Ectodermal cell (in vitro differentiated cells): ENCODE results near the gene FCN3.
"Not testable (repeated sequence)": the region's sequence is repeated elsewhere in the genome, so short reads cannot be mapped to it uniquely, and the experiment has no call there.

Experiments used
- H3K27ac ChIP-seq: 2 replicates; pipeline ENCODE4 v1.7.0; 2013; ENCODE audit warnings: mild to moderate bottlenecking, low read depth, low read length; ENCODE audit not compliant: insufficient read depth, poor library complexity, severe bottlenecking
- H3K27me3 ChIP-seq: 2 replicates; pipeline ENCODE4 v1.7.0; 2013; ENCODE audit warnings: mild to moderate bottlenecking, low read length; ENCODE audit not compliant: insufficient read depth, control insufficient read depth, poor library complexity, severe bottlenecking
- H3K36me3 ChIP-seq: one replicate; pipeline ENCODE4 v1.7.0; 2013; ENCODE audit warnings: low read length; ENCODE audit not compliant: control insufficient read depth, insufficient read depth
- H3K4me1 ChIP-seq: one replicate; pipeline ENCODE4 v1.7.0; 2013; ENCODE audit warnings: low read length; ENCODE audit not compliant: control insufficient read depth, insufficient read depth
- H3K4me3 ChIP-seq: 2 replicates; pipeline ENCODE4 v1.7.0; 2013; ENCODE audit warnings: low read depth, low read length, control low read depth; ENCODE audit not compliant: insufficient read depth
- H3K9me3 ChIP-seq: 2 replicates; pipeline ENCODE4 v1.7.0; 2013; ENCODE audit warnings: mild to moderate bottlenecking, low read length, moderate library complexity; ENCODE audit not compliant: control insufficient read depth
- WGBS, 2 experiments: methylation state at CpG; one replicate each; pipeline ENCODE4 v1.1.7; 2013; ENCODE audit warnings: missing lambda C conversion rate in 2 of 2; 5-methylcytosine and 5-hydroxymethylcytosine counted together

The FCN3 gene

GRCh38 chr1:27392778-27393635 lies 18.4 kb upstream of the FCN3 start:
- Histone ChIP-seq H3K9me3 (no peaks in the 10 kb centered on the region), H3K27me3 (no peaks in the 10 kb centered on the region), H3K4me1 (peaks cover 10% of the 10 kb centered on the region), H3K4me3 (peak overlapping the region; percentile 61), H3K27ac (no peak overlapping the region), H3K36me3 (no peaks in the 10 kb centered on the region)
- 21% methylated on average over 30 of the region's 30 CpGs for WGBS, 2 experiments

- Histone ChIP-seq H3K27me3 (no peaks in the 10 kb centered on the region), H3K9me3 (no peaks in the 10 kb centered on the region), H3K4me1 (peaks cover 6% of the 10 kb centered on the region), H3K36me3 (no peaks in the 10 kb centered on the region), H3K27ac (no peak within 1 kb of the TSS), H3K4me3 (peak within 1 kb of the TSS; percentile 61)
- 5% methylated on average over 69 of the region's 69 CpGs for WGBS, 2 experiments
These were observed 17.6 kb upstream of the FCN3 start, which contains the start of gene GPR3 for GRCh38 chr1:27392096-27392777. TSS of gene GPR3 (plus strand) at chr1:27392622. CDS start at chr1:27393799, 1,177 bp downstream.

GRCh38 chr1:27391511-27392095 lies 17.0 kb upstream of the FCN3 start:
- H3K27me3 ChIP-seq: no peaks in the 10 kb centered on the region
- no peaks in the 10 kb centered on the region for H3K9me3 ChIP-seq
- no peak overlapping the region for H3K4me3 ChIP-seq
- H3K4me1 ChIP-seq: peaks cover 6% of the 10 kb centered on the region
- 48 to 54% methylated on average over 13 of the region's 13 CpGs for WGBS, 2 experiments
- H3K36me3 ChIP-seq: no peaks in the 10 kb centered on the region
- H3K27ac ChIP-seq: no peak overlapping the region

- H3K4me1 ChIP-seq: peaks cover 6% of the 10 kb centered on the region
- 39 to 44% methylated on average over 5 of the region's 5 CpGs for WGBS, 2 experiments
These were observed 13.8 kb upstream of the FCN3 start for GRCh38 chr1:27388337-27389005.

GRCh38 chr1:27384797-27385196 lies 10.2 kb upstream of the FCN3 start:
- WGBS, 2 experiments: 88 to 91% methylated on average over 1 to 2 of the region's 3 CpGs
- not testable (repeated sequence) for H3K4me1 ChIP-seq, H3K36me3 ChIP-seq, H3K9me3 ChIP-seq, H3K27ac ChIP-seq, H3K4me3 ChIP-seq
- peaks cover 23% of the 10 kb centered on the region for H3K27me3 ChIP-seq

More at GRCh38 chr1:27388337-27389005, 13.8 kb upstream of the FCN3 start:
- Histone ChIP-seq H3K9me3 (no peaks in the 10 kb centered on the region), H3K27ac (no peak overlapping the region), H3K36me3 (no peaks in the 10 kb centered on the region), H3K4me3 (no peak overlapping the region), H3K27me3 (peaks cover 4% of the 10 kb centered on the region)

GRCh38 chr1:27383661-27384060 lies 9.0 kb upstream of the FCN3 start:
- no peaks in the 10 kb centered on the region for H3K36me3 ChIP-seq
- WGBS, 2 experiments: 91% methylated on average over 13 of the region's 13 CpGs
- H3K4me1 ChIP-seq: peaks cover 9% of the 10 kb centered on the region
- H3K9me3 ChIP-seq: no peaks in the 10 kb centered on the region
- no peak overlapping the region for H3K4me3 ChIP-seq
- H3K27ac ChIP-seq: no peak overlapping the region
- peaks cover 23% of the 10 kb centered on the region for H3K27me3 ChIP-seq

- no peaks in the 10 kb centered on the region for H3K36me3 ChIP-seq
- H3K4me3 ChIP-seq: peak within 1 kb of the TSS; percentile 37
- peaks cover 9% of the 10 kb centered on the region for H3K4me1 ChIP-seq
- 8% methylated on average over 43 of the region's 43 CpGs for WGBS, 2 experiments
- no peak within 1 kb of the TSS for H3K27ac ChIP-seq
- no peaks in the 10 kb centered on the region for H3K9me3 ChIP-seq
- H3K27me3 ChIP-seq: peaks cover 23% of the 10 kb centered on the region
These were observed 8.5 kb upstream of the FCN3 start, which contains the start of gene CD164L2 for GRCh38 chr1:27383039-27383605. TSS of gene CD164L2 (minus strand) at chr1:27383333. CDS start at chr1:27383239, 94 bp downstream.

- H3K4me1 ChIP-seq: peaks cover 9% of the 10 kb centered on the region
- H3K4me3 ChIP-seq: no peak overlapping the region
- peaks cover 23% of the 10 kb centered on the region for H3K27me3 ChIP-seq
- H3K36me3 ChIP-seq: no peaks in the 10 kb centered on the region
- no peaks in the 10 kb centered on the region for H3K9me3 ChIP-seq
- WGBS, 2 experiments: 80 to 82% methylated on average over 16 to 17 of the region's 18 CpGs
- H3K27ac ChIP-seq: no peak overlapping the region
These were observed 7.5 kb upstream of the FCN3 start for GRCh38 chr1:27381969-27382762.
